GM12872 (cell line): Measurements from ENCODE around the gene C6orf141.

ENCODE experiments used
- CTCF ChIP-seq: IDR thresholded peaks from 3 replicates; pipeline ENCODE4 v1.5.1; 2011; ENCODE audit warnings: low read depth, mild to moderate bottlenecking, low read length, moderate library complexity; ENCODE audit not compliant: insufficient read depth

The C6orf141 gene

GRCh38 chr6:49550492-49551077, at the start of gene C6orf141:
C6orf141 (plus strand) TSS chr6:49550668; CDS start chr6:49550793, 125 bp downstream.
- no peak for TF ChIP-seq CTCF

GRCh38 chr6:49504666-49505065, 45.8 kb upstream of the C6orf141 start:
- no peak for TF ChIP-seq CTCF

GRCh38 chr6:49506569-49507111, 43.8 kb upstream of the C6orf141 start:
- TF ChIP-seq CTCF, result no peak

GRCh38 chr6:49509342-49509741, 41.1 kb upstream of the C6orf141 start:
- no peak for TF ChIP-seq CTCF

- TF ChIP-seq CTCF, result no peak
Observed at GRCh38 chr6:49513153-49513989, 37.1 kb upstream of the C6orf141 start.

- TF ChIP-seq CTCF, result no peak
Observed at GRCh38 chr6:49514571-49515484, 35.6 kb upstream of the C6orf141 start.

- TF ChIP-seq CTCF, result no peak
Observed at GRCh38 chr6:49515485-49516146, 34.9 kb upstream of the C6orf141 start.
